Left renal cortex interstitium (tissue), 4 donors: ENCODE data around the gene PARD3B. TPM values are rescaled to one million over a fixed set of nuclear protein-coding genes. Genes with fewer than 3 reads are reported as not detected.
"Not testable (repeated sequence)": the region's sequence is repeated elsewhere in the genome, so short reads cannot be mapped to it uniquely, and the experiment has no call there.

Experiments used
- DNase-seq, 4 donors: peaks; one replicate each; pipeline ENCODE4 v3.0.0-alpha.2; 2013; ENCODE audit warnings: low read depth in 4 of 4, low spot score in 2 of 4, missing footprints in 1 of 4
- polyA plus RNA-seq, 4 donors: library from polyadenylated mRNA; unstranded; fragments of 120-200 nt; gene quantifications; one replicate each; pipeline ENCODE4 v1.2.1, GENCODE V29; 2013; ENCODE audit not compliant: insufficient read length in 4 of 4

Gene PARD3B
- polyA plus RNA-seq, 4 donors: 31.9 to 36.3 (median 34.3) TPM

DNA sequence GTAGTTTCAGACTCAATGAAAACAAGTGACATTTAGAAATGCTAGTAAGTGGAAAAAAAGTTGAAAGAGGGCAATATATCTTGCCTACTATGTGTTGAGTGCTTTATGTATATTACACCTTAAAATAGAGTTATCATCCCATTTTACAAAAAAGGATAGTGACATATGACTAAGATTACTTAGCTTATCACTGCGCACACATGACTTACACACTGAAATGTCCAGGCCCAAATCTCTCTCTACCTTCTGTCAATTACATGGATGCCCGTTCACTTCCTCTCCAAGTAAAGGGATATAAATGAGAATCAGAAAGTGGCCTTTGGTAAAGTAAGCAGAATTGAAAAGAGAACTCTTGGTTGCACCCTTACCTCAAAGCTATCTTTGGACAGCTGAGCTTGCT lies 3.6 kb upstream of the PARD3B start:
- no peak for DNase-seq

DNA sequence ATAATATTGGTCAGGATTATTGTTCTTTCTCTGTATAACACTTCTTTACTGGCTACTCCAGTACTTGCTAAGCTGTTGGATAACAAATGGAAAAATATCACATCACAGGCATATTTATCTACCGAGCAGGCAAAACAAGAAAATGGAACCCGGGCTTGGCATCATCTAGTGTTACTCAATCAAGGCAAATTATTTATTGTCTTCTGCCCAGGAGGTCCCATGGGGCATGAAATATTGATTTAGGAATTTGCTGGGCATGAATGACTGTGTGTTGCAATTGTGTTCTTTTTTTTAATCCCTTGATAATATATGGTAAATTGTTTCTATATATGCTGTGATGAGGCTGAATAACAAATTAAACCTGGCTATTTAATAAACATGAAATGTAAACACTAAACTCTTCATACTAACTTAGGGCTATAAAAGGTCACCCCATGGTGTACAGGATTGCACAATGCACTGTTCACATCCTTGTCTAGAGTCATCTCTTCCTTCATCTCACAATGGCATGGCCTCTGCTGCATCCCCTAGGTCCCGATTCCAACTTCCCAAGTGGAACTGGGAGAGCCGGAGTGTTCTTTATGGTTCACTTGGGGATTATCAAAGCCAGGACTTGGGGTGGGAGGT lies 2.2 kb upstream of the PARD3B start:
- DNase-seq: no peak

DNA sequence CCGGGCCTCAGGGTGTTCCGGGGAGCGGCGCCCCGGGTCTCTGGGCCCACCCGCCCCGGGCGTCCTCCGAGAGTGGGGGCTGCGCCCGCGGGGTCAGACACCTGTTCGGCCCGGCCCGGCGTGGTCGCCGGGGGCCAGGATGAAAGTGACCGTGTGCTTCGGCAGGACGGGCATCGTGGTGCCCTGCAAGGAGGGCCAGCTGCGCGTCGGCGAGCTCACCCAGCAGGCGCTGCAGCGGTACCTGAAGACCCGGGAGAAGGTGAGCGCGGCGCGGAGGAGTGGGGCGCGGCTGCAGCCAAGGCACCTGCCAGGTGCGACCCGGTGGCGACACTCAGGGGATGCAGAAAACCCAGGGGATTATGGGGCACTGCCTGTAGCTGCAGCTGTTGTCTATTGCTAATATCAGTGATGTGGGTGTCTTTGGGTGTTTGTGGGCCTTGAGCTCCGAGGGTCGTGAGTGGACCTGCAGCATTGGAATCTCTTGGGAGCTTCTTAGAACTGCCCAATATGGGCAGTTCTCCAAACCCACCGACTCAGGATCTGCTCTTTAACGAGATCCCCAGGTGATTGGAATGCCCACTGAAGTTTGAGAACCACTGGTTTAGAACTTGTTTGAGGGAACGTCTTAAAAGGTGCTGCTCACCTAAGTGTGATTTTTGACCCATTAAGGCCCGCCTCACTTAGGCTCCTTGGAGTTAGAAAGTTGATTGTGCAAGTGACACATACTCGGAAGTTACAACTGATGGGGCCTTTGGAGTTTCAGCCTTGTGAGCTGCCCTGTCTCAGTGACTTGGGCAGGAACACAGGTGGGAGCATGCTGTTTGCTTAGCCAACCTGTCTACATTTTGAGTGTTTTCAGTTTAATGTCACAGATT lies 823 bp downstream of the PARD3B start:
- no peak for DNase-seq

DNA sequence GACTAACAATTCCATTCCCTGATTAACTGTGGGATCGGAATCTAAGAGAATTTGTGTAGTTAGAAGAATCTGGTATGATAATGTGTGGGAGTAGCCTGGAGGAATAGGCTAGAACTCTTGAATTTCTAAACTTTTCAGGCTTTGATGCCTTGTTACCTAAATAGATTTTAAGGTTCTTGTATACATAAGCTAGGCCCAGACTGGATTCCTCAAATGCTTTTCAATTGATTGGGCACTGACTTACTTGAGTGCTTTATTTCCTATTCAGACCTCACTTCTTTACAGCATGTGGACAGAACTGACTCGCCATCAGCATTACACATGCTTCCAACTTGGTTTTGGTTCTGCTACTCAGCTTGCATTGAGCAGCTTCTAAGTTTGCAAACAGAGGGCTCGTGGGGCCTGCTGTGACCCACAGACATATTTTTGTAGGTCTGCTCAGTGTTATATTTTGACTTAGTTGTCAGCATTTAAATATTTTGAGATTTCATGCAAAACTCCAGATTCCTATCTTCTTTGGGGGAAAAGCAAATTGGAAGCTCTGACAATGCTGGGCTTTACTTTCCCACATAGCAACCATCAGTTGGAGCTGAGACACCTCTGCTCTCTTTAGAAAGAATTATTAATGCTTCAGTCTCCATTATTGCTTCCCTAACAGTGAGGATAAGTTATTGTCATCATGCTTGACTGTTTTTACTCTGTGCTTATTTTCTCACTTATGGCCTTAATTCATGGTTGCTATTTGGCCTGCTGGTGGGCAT lies 5.7 kb downstream of the PARD3B start:
- DNase-seq: no peak

DNA sequence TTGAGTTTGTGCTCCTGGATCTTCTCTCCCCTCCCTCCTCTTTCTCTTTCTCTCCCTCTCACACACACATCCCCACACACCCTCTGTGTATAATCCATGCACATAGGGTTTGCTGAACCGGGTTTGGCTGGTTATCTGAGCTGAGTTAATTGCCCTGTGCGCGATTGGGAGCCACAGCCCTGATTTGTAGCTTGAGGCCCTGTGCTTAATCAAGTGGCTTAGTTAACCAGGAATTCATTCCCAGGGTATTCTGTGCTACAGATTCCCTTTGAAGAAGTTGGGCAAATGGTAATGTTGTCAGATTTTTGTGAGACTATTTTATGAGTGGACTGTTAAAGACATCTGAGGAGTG lies 6.2 kb downstream of the PARD3B start:
- DNase-seq: no peak

DNA sequence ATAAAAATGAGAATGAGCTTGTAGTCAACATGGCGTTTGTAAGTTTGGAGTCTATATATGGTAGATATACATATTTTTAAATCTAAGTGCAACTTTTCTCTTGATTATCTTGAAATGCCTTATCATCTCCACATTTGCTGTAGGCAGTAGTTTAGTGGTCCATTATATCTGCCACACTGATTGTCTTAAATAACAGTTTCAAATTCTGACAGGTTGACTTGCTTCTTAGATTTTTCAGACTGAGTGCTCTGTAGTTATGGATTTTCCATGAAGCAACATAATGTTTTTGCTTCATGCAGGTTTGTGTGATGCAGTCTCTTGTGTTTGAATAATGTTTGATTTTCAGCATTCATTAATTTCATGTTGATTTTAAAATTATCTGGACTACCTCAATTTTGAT lies 12.3 kb downstream of the PARD3B start:
- no peak for DNase-seq

DNA sequence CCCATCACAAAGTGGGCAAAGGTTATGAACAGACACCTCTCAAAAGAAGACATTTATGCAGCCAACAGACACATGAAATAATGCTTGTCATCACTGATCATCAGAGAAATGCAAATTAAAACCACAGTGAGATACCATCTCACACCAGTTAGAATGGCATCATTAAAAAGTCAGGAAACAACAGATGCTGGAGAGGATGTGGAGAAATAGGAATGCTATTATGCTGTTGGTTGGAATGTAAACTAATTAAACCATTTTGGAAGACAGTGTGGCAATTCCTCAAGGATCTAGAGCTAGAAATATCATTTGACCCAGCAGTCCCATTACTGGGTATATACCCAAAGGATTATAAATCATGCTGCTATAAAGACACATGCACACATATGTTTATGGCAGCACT lies 14.1 kb downstream of the PARD3B start:
- not testable (repeated sequence) for DNase-seq

DNA sequence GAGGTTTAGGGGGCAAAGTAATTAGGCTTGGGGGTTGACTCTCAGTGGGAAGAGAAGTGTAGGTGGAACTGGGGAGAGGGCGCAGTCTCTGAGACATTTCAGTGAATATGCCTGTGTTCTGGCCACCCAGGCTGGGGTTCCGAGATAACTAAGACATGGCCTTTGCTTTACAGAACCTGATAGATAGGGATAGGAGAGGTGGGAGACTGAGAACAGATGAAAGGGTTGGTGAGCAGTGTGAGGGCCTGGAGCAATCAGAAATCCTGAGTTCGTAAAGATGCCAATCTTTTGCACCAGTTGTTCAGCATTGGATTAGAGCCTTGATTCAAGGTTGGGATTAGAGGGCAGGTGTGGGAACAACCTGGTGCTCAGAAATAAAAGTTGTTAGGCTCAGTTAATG lies 15.6 kb downstream of the PARD3B start:
- no peak for DNase-seq

DNA sequence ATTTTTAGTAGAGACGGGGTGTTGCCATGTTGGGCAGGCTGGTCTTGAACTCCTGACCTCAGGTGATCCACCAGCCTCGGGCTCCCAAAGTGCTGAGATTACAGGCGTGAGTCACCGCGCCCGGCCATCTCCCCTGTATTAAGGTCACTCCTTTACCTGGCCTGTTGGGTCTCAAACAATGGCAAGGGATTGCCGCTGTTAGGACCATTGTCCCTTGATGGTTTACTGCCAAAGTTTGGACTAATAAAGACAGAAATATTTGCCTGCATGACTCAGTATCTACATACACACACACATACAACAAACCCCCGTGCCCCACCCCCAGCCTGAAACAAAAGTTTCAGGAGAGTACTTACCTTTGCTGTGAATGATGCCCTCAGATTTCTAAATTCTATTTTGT lies 16.5 kb downstream of the PARD3B start:
- no peak for DNase-seq

DNA sequence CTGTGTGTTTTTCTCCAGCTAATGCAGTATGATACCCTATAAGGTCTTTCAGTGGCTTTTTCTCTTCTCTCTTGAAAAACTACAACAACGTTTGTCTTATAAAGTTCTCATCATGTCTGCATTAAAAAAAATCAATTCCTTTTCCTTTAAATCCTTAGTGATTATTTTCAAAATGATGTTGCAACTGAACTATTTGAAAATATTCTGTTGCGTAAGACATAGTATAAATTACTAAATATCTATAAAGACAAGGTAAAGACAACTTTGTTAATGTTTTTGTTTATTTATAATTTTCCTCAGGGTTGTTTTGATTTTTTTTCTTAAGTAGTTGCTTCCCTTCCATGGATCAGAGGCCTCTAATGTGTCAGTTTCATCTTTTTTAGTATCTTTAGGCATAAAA lies 21.2 kb downstream of the PARD3B start:
- DNase-seq: no peak

DNA sequence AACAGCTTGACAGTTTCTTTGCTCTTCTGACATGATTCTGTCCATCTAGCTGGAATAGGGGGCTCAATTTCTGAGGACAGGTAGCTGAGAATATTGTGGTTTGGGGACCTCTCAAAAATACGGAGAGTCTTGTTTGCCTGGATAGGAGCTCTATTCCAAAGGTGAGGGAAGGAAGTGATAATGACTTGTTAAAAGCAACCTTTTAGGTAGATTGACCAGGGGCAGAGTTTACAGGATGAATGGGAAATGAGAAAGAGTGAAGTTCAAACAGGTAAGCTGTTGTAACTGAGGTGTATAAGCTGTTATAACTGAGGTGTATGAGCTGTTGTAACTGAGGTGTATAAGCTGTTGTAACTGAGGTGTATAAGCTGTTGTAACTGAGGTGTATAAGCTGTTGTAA lies 25.1 kb downstream of the PARD3B start:
- no peak for DNase-seq

DNA sequence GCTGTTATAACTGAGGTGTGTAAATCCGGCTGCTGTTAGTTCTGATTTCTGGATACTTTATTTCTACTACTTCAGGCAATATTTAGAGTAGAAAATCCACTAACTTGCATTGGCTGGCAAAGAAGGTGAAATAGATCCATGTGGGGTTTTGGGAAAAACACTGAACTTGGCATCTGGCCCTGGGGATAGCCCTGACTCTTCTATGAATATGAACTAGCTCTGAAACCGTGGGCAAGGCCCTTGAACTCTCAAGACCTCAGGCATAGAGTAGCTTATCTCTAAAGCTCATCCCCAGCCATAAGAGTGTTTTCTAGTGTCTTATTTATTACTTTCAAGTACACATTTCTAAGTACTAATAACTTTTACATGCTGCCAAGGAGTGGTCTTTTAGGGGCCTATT lies 25.8 kb downstream of the PARD3B start:
- no peak for DNase-seq

DNA sequence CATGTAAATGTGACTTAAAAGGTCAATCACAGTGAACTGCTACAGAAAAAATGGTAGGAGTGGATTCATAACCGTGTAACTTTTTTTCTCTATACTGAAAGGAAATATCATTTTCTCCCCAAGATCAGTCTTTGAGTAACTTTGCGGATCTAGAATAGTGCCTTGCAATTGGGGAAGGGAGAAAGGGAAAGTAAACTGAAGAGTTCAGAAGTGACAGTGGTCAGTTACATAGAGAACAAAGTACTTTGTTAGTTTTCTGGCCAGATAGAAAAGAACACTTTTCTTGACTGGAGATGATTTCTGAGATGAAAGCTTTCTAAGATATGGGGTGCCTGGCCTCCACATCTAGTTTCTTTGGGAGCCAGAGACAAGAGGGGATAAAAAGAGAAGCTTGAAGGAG lies 26.6 kb downstream of the PARD3B start:
- no peak for DNase-seq

DNA sequence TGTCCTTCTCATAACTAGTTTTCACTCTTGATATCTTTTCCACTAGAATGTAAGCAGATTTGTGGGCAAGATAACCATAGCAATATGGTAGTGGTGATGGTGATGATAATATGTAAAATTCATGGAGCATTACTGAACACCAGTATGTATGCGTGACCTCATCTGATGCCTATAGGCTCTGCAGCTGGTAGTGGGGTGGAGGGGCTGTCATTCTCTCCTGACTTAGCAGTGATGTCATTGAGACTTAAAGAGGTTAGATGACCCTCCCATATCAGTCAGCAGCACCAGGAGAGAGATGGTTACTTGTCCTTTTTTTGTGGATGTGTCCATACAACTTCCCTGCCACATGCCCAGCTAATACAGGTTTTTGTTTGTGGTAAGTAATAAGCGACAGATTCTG lies 27.9 kb downstream of the PARD3B start:
- no peak for DNase-seq

DNA sequence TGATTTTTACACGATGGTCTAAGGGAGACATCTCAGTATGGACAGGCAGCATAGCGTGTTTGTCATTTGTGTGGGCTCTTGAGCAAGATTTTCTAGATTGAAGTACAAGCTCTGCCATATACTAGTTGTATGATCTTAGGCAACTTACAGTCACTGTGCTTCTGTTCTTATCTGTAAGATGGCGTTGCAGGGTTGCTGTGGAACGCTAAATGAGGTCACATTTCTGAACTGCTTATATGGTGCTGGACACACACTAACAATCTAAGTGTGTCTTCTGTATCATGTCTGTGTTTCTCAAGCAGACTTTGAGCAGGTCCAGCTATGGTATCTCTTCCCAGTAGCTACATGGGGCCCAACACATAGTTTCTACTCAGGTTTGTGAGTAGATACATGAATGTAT lies 29.2 kb downstream of the PARD3B start:
- DNase-seq: no peak

DNA sequence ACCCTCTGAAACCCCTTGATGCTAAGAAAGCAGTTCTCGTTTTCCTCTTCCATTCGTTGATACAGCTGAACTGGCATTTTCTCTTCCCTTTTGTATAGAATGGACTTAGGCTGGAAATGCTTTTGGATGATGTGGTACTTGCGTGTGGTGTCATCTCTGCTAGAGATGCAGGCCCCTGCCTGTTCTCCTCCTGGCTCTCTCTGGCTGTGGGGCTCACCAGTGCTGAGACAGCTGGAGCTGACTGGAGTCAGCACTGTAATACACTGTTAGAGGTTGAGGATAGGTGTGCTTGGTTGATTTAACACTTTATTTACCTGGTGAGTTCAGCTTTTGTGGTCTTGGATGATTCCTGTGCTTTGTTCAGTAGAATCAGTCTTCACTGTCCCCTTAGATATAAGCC lies 30.2 kb downstream of the PARD3B start:
- DNase-seq: no peak

DNA sequence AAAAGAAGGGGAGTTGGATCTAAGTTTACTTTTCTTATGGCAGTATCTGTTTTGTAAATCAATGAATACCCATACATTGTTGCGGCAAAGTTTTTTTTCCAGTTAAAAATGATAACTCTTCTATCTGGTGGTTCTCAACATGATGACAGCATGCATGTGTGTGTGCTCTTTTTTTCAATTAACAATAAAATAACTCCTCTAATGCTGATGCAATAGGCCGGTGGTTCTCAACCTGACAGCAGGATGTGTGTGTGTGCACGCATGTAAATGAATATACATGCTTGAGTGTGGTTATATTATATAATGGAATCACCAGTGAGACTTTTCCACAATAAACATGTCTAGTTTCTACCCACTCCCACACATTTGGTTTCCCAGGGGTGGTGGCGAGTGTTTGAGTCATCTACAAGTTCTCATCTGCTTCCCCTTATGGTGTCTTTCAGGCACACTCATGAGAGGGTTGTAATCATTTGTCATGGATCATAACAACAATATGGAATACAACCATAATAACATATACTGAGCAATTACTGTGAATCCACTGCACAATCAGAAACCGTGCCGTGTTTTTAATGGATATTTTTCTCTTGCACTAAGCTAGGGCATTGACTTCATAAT lies 31.2 kb downstream of the PARD3B start:
- DNase-seq: no peak

DNA sequence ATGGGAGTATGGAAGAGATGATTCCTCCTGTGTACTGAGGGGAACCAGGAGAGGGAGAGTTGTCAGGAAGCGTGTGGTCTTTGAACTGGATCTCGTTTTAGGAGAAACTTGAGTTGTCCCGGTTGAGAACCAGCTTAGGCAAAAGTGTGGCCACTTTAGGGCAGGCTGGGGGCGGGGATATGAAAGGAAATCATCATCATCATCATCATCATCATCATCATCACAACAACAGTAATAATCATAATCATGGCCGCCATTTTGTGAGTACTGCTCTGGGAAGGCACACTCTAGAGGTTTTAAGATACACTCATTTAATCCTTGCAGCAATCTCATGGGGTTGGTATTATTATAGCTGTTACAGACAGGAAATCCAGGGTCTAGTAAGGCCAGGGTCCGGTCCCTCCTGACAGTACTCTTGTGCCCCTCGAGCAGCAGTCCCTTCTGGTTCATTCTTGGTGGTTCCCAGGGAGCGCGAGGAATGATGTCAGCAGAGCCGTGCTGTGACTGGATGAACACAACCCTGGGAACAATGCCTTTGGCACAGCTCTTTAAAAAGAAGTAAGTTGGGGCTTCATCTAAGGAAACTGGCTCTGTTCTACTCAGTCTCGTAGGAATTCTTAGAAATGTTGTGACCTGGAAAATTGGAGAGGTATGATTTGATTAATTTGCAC lies 33.8 kb downstream of the PARD3B start:
- DNase-seq: no peak

DNA sequence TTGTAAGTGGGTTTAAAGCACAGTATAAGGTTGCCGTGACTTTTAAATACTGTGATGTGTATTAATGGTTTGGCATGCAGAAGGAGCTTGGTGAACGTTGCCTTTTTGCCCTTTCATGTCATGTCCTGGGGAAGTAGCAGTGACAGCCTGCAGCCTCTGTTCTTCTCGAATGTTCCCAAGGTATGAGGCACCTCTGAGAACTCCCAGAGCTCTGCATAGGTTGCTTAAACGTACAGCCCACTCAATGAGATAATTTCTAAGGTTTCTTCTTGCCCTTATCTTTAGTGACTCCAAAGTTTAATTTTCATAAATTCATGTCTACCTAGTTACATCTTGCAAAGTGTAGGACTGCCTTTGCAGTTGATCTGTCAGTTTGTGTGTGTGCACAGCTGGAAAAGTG lies 36.7 kb downstream of the PARD3B start:
- DNase-seq: no peak

DNA sequence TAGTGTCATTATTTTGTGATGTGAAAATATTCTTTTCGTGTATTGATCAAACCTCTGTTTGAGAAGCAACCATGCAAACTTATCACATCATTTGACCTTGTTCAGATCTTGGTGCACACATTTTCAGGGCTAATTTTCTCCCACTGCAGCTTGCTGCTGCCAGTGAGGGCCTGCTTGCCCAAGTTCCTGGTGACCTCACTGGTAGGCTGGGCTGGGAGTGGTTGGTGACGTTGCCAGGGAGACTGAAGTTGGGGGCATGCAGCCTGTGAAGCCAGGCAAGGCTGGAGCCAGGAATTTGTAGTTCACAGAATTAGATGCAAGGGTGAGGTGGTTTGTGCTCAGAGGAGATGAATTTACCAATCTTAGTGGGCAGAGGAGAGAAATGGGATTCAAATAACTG lies 38.5 kb downstream of the PARD3B start:
- DNase-seq: no peak

DNA sequence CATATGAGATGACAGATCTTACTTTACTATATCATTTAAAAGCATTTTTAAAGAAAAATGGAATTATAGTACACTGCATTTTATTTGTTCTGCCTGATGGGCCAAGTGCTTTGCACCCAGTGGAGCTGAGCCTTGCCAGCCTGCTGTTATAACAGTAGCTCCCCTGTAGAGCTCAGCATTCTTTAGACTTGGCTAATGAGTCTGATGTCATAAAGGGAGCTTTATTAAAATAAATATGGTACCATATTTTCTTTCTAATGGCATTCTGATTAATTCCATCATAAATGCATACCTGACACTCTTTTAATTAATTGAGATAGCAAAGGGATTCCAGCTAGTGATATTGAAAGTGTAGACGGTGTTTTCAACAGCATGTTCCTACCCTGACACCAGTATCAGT lies 40.7 kb downstream of the PARD3B start:
- no peak for DNase-seq
